Pons (tissue), 1 donor: ENCODE results near the gene NAIF1.

Experiments used
- DNase-seq: peaks from one replicate; pipeline ENCODE4 v3.0.0-alpha.2; 2016; ENCODE audit warnings: low spot score

Gene NAIF1

DNA sequence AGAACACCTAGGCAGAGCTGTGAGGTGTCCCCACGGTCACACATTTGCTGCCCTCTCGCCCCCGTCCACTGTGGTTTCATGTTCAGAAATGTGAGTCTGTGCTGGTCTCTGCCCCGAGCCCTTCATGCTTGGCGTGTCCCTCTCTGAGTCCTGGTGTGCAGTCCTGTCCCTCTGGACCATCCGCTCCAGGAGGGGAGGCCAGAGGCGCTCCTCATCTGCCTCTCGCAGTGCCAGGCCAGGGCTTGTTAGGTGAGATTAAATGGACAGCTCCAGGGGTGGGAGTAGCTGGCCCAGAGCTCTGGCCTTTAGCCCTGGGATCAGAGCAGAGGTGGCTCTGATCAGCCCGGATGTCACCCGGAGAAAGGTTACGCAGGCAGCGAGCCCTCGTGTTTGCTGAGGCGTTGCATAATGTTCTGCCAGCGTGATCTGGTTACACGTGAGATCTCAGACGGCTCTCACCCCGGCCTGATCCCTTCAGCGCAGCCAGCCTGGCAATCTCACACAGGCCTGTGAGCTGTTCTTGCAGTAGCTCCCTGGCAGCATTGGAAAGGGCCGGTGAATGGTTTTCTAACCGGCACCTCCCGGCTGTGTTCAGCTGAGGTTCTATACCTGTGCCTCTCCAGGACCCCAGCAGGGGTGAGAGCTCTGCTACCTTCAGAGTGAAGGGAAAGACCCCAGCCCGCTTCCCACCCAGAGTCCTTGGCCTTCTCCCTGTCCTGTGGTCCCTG is 35.9 kb upstream of the NAIF1 start:
- DNase-seq: no peak

DNA sequence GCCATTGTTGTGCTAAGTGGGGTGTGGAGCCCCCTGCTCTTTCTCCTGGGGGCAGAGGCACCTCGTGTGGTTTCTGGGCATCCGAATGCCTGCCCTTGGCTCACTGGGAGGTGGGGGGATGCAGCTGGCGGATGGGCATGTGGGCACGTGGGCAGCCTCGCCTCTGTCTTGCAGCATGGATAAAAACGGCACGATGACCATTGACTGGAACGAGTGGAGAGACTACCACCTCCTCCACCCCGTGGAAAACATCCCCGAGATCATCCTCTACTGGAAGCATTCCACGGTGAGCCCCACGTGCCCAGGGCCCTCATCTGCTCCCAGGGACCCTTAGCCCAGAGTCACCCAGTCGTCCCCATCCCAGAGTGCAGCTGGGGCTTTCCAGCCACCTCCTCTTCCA is 35.1 kb upstream of the NAIF1 start:
- no peak for DNase-seq

DNA sequence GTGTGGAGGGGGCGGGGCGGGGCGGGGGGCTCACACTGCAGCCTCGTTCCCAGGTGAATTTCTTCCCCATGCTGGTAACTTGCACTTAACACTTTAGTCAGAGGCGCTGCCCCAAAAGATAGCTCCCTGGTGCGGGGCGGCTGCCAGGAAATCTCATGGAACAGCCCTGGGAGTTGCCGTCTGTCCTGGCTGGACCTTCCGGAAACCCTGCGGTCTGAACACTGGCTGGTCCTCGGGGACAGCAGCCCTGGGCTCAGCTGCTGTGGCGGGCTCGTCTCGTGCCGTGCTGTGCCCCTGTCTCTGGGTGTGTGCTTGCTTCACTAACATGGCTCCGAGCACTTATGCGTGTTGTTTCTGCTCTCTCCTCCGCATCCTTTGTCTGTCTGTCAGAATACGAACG is 34.6 kb upstream of the NAIF1 start:
- no peak for DNase-seq

DNA sequence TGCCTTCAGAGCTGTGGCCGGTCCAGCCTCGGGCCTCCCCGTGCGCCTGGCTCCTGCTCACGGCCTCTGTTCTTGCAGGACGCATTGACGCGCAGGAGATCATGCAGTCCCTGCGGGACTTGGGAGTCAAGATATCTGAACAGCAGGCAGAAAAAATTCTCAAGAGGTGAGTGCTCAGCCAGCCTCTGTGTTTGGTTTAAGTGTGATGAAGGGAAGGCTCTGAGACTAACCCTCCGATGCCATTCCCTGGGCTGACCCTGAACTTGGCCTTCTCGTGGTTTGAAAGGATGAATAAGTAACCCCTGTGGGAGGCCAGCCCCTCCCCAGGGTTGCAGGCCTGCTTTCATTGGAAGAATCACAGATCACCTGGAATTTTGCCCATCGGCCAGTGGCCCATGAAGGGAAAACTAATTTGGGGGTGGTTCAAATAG is 34.1 kb upstream of the NAIF1 start:
- DNase-seq: no peak

DNA sequence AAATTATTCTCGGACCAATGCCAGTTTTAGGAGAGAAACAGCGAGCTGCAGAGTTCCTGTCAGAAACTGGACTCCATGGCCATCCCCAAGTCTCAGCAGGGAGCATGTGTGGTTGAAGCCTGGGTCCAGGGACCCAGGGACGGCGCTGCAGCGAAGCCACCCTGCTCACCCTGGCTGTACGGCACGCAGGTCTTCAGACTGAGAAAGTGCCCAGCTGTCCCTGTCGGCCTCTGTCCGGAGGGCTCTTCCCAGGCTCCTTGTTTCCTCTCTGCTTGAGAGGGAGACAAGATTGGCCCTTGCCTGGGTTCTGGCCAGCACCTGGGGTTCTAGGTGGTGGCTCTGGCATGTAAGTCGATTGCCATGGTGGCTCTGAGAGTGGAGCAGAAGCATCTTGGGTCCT is 33.5 kb upstream of the NAIF1 start:
- DNase-seq: no peak

DNA sequence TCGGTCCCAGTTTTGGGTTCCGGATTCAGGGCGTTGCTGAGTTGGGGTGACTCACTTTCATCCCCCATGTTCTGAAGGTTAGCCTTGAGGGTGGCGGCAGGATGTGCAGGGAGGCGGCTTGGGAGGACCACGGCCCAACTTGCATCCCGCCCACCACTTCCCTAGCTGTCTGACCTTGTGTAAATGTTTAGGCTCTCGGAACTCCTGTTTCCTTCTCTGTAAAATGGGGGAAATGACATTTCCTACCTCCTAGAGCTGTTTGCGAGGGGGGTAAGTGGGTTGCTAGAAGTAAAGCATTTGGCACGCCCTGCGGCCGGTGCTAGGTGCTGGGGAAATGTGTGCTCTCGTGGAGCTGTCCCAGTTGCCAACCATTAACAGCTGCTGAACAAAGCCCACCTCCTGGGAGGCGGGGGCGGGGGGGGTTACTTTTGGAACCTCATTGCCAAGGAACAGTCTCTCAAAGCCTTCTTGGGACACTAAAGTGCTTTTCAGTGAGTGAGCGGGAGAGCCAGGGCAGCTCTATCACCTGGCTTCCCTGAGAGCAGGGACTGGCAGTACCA is 32.9 kb upstream of the NAIF1 start:
- DNase-seq: no peak

DNA sequence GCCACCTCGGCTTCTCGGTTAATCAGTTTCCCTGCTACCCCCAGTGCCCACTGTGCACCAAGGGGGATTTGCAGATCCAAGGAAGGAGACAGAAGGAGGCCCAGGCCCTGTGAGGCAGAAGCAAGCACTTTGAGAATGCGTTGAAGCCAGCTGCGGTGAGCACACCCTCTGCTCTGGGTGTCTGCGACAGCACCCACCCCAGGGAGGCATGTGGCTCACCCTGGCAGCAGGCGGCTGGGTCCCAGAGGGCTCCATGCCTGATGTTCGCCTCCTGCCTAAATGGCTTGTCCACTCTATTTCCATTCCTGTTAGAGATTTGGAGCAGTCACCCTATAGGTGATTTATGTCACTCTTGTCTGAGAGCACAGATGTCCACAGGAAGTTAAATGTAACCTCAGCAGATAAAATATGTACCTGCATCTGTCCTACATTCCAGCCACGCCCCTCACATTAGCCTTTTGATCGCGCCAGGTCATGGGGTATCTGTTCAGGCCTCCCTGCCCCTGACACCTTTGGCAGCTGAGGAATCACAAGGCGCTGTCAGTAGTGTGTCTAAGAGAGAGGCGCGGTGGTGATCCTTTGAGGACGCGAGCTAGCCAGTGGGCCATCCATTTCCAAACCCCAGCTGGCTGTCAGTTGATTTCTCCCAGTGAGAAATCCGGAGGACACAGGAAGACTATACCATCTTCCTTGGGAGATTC is 32.3 kb upstream of the NAIF1 start:
- no peak for DNase-seq

DNA sequence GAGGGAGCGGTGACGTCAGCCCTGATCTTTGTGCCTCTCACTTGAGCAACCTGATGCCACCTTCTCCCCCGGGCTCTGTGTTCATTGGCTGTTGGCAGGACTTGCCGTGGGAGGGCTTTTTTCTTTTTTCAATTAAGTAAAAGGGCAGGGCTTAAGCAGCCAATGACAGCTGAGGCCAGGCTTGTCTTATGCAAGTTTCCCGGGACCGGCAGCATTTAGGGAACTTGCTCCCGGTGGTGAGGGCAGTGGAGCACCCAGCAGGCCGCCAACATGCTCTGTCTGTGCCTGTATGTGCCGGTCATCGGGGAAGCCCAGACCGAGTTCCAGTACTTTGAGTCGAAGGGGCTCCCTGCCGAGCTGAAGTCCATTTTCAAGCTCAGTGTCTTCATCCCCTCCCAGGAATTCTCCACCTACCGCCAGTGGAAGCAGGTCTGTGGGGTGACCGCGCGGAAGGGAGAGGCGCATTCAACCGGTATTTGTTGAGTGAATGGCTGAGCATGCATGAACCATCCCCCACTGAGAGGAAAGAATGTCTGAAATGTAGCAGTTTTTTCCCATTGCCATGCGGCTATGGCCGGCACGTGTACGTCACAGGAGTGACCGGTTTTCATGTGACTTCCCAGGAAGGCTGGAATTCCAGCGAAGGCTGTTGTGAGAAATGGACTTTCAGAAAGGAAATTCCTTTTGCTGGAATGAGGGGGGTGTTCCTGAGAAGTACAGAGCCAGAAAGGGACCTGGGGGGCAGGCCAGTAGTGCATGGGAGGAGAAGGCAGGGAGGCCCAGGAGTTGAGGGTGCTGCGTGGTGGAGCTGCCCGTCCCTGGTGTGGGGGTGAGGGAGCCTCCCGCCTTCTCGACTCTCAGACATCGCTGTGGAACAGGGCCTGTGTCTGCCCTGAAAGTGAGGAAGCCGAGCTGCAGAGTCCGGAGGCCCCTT is 31.4 kb upstream of the NAIF1 start:
- peak; percentile 84 for DNase-seq

DNA sequence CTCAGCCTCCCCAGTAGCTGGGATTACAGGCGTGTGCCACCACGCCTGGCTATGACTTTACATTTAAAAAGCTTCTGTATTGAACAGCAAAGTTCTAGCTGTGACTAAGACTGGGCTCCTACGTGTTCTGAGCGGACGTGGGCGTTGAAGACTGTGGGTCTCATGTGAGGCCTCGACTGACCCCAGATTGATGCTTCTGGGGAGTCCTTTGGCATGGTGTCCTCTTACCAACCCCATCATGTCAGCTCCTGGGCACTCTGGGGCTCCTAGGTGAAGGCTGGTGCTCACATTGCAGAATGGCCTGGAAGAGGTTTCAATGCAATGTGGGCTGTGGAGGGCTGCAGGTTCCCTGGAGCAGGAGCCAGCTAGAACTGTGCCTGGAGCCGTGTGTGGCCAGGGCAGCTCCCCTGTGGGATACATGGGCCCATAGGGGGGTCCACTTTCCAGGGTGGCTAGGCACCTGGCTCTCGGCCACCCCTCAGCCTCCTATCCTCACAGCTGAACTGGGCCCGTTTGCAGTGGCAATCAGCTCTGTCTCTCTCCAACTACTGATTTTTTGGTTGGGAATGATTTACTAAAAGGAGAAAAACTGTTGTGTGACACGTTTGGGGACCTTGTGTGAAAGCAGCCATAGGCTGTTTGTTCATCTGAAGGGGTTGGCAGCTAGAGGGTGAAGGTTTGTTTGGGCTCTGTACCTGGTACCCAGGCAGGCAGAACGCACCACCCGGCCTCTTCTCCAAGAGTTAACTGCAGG is 30.6 kb upstream of the NAIF1 start:
- DNase-seq: no peak

DNA sequence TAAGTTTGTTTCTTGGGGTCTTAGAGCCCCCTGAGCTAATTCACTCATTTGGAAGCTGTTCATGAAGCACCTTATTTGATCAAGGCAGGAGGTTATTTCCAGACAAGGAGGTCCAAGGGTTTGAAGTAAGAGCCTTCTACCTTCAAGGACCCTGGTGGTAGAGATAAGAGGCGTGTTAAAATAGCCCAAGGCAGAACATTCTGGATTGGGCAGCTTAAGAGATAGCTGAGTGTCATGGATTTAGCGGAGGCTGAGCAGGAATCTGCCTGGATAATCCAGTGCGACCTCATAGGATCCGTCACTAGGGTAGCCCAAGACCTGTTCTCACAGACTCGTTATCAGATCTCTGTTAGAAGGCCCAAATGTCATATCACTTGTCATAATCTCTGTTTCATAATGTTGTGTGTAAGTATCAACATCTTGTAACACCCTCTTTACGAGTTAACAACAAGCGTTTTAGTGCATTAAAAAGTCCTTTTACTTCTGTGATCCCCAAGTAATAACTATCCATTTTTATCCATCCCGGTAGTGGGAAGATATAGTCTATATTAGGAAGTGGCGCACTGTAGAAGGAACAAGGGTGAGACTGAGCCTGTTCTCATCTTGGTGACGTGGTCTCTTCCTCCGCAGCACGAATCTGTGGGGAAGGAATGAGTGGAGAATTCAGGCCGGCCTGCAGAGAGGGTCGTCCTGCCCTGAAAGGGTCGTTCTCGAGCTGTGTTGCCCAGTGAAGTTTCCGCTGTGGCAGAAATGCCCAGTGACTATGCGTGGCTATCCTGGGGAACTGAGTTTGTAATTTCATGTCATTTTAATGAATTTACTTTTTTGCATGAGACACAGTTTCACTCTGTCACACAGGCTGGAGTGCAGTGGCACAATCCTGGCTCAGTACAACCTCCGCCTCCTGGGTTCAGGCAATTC is 29.8 kb upstream of the NAIF1 start:
- DNase-seq: no peak

DNA sequence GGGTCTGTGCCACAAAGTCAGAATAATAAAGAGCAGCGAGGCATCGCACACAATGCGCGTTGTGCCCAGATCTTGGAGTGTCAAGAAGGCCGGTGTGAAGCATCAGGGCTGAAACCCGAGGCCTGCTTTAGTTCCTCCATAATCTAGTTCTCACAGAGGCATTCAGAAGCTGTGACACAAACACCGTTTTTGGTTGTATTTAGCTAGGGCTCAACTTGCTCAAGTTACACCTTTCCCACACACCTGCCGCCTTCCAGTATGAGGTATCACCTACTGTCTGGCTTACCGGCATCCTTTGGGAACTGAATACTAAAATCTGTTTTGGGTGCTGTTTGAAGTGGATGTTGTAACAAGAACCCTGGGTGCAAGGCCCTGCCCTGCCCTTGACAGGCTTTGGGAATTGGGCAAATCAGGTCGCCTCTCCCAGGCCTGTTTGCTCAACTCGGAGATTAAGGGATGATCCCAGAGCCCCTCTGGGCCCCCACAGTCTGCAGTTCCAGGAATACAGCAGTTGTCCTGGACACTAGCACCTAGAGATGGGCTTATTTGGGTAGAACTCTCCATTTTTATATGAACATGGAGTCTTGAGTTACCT is 27.9 kb upstream of the NAIF1 start:
- no peak for DNase-seq

DNA sequence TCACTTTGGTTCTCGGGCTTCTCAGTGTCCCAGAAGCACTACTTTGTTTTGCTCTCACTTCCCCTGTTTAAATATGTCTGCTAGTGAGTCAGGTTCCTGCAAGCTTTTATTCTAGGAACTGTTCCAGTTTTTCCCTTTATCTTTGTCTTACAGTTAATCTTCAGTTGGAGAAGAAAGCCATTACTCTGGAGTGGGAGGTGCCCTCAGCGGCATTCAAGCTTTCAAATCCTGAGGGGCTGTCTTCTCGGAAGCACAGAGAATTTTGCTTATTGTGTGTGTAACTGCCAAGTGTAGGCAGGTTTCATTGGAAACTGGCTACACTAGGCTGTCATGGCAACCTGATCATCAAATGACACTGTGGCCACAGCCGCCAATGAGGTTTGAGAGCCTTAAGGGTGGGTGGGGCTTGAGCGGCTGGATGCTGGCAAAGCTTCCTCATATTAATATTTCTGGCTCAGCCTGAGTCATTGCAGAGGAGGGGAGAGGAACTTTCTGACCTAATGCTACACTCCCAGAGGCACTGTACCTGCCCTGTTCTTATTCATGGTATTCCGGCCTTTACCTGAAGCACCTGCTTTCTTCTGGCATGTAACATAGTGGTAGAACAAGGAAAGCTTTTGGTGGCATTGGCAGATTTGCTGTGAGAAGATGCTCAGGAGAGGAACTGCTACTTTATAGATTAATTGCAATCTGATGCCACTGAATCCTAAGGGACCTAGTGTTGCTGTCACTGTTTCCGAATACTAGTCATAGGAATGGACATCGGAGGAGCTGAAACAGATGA is 27.2 kb upstream of the NAIF1 start:
- DNase-seq: peak; percentile 92

DNA sequence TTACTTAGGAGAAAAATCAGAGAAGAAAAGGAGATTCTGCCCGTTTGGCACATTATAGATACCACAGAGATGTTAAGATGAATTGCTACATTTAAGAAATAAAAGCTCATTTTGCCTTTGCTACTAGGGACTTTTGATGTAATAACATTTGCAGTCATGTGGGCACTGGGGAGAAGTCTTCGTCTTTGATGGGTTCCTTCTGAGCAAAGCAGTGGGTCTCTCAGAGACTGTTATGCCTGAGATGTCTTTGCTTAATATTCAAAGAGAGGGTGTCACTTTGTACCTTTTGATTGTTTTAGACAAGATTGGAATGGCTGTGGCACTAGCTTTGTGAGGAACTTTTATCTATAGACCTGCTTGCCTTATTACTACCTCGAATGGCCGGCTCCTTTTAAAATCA is 25.9 kb upstream of the NAIF1 start:
- no peak for DNase-seq

DNA sequence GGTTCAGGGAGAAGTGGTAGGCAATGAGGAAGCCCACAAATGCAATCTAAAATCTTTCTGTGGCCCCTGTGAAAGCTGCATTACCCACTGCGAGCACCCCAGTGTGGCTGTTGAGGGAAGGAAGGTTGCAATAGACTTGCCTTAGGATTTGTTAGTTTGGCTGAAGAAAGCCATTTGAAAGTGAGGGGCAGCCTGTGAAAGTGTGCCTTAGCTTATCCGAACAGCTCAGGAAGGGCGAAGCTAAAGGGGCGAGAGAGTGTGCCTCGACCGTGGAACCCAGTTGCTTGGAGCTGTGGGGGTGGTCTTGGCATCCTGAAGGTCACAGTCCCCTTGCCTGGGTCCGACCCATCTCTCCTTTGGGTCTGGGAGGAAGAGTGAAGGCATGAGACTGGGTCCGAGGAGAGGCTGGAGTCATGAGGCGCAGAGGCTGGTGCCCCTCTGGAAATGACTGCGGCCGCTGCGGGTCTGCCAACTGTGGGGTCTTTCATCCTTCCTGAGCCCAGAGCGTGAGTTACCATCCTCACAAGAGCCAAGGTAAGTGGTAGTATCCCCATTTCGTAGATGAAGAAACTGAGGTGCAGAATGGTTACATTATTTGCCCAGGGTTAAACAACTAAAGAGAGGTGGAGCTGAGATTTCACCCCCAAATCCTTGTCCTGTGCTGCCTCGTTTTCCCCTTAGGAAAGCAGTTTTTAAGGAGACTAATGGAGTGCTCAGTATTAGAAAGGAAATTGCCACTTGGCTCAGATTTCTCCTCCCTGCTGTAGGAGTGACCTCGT is 25.3 kb upstream of the NAIF1 start:
- DNase-seq: no peak

DNA sequence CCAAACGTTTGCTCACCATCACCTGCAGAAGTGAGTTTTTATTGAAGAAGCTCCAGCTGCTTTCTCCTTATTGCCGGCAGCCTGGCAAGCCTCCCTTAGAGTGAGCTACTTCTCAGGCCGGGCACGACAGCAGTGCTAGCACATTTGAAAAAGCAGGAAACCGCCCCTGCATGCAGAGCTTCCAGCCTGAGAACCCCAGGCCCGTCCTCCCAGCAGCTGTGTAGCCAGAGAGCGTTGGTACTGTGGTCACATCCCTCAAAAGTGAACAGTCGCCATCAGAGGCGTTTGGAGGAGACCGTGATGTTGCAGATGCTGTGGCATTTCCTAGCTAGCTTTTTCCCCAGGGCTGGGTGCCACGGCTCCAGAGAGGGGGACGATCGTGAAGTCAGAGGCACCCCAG is 24.5 kb upstream of the NAIF1 start:
- DNase-seq: peak; percentile 49

DNA sequence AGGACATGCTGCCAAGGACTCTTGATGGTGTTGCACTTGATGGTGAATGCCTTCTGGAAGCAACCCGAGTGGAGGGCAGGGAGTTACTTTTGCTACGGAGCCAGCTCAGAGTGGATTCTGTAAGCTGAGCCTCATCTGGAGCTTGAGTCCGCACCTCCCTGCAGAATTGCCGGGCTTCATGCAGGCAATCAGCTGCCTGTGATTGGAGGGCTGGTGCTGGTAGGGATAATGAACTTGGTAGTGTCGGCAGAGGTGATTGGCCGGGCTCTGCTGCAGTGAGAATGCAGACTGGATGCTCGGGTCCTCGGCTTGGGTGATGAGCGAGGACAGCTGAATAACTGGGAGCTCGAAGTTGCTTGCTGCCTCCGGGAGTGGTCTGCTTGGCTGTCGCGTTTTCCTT is 24.0 kb upstream of the NAIF1 start:
- DNase-seq: peak; percentile 87

DNA sequence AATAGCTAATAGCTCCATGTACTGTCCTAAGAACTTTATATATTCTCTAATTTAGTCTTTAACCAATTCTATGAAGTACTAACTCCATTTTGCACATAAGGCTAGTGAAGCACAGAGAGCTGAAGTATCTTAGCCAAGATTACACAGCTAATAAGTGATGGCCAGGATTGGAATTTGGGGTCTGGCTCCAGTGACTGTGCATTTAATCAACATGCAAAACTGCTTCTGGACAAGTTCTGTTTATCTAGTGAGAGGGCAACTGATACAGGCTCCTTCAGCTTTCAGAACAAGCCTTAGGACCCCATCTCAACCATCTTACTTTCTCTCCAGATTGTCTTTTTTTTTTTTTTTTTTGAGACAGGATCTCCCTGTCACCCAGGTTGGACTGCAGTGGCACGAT is 22.2 kb upstream of the NAIF1 start:
- DNase-seq: no peak

DNA sequence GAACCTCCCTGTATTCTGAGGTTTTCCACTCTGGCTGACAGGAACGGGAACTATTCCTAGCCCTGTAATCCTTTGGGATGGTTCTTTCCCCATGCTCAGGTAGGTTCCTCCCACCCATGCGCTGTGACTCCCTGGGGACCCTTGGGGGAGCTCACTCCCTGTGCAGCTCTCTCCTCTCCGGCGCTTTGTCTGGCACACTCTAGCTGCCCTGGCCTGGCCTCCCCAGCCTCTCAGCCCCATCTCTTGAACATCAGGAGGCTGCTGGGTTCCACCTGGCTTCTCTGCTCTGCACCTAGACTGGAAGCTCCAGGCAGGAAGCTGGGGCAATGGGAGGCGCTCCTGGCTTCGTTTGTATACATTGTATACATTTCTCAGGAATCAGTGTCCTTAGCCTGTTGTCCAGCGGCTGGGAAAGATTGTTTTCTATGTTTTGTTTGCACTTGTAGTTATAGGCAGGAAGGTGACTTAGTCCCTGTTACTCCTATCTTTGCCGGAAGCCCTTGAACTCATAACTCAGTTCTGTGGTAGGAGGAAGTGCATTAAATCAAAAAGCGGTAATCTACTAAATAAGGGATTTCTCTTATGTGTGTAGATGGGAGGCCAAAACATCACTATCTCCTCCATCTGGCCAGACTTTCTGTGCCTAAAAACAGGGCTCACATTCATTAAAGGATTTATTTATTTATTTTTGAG is 21.3 kb upstream of the NAIF1 start:
- DNase-seq: no peak
